NCI-H2196 treated with DMSO at 0.1 percent for 48 hours (cell line): Measurements from ENCODE around the gene MARCHF5.
"Not testable (repeated sequence)": the region's sequence is repeated elsewhere in the genome, so short reads cannot be mapped to it uniquely, and the experiment has no call there.

Source experiments
- DNase-seq: peaks from one replicate; lab custom pipeline; 2025; ENCODE audit not compliant: unreplicated experiment; lab: John Stamatoyannopoulos, UW

Gene MARCHF5

GRCh38 chr10:92385831-92386230 is 94.9 kb downstream of the MARCHF5 start:
- no peak for DNase-seq

- no peak for DNase-seq
These were observed 96.4 kb downstream of the MARCHF5 start for GRCh38 chr10:92387289-92387940.

DNA sequence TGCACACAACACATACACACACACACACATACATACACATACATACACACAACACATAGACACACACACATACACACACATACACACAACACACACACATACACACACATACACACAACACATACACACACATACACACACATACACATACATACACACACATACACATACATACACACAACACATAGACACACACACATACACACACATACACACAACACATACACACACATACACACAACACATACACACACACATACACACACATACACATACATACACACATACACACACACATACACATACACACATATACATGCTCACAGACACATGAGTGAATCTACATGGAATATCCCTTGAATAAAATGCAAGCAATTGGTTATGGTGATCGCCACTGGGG is 102.2 kb downstream of the MARCHF5 start:
- DNase-seq = not testable (repeated sequence)

GRCh38 chr10:92395271-92395670 is 104.3 kb downstream of the MARCHF5 start:
- DNase-seq = no peak

- not testable (repeated sequence) for DNase-seq
These were observed 111.3 kb downstream of the MARCHF5 start for GRCh38 chr10:92402234-92402633.
